GM18507 (cell line): ENCODE results near the gene TP73.

Experiments used
- DNase-seq: peaks from one replicate; pipeline ENCODE4 v3.0.0; 2011; ENCODE audit warnings: low read depth; ENCODE audit not compliant: insufficient read length; ENCODE audit errors: extremely low spot score
- FAIRE-seq: peaks from 2 replicates; lab custom pipeline; 2011; peaks lifted over from hg19 to GRCh38; lab: Jason Lieb, UNC

The TP73 gene

DNA sequence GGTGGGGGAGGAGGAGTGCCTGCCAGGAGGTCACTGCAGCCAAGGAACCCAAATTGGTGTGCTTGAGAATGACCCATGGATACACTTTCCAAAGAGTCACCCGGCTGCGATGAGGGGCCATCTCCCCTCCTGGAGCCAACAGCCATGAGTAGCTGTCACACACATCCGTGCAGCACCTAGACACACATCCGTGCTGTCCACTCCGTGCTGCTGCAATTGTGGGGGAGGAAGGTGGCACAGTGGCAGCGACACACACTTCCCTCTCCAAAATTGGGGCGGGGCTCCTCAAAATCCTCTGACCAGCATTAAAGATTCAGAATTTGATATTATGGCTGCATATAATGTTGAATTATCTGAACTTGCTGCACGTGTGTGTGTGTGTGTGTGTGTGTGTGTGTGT, 15.8 kb downstream of the TP73 start:
- no peak for FAIRE-seq
- no peak for DNase-seq

GRCh38 chr1:3668585-3669300, 16.4 kb downstream of the TP73 start:
- FAIRE-seq (no peak), DNase-seq (no peak)

DNA sequence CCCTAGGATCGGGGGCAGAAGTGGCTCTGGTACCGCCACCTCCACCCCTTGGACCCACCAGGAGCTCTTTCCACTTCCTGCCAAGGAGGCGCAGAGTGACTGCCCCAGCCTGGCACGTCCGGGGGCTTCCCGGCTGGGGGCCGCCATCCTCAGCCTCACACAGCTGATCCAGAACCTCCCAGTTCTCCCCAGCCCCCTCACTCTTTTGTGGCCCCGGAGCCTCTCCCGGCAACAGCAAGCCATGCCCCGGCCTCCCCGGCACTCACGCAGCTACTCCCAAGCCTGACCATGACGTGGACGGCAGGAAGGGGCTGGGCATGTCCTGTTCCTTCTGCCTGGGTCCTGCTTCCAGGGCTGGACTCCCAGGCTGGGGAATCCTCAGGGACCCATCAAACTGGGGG, 17.1 kb downstream of the TP73 start:
- DNase-seq (no peak), FAIRE-seq (no peak)

- no peak for DNase-seq
- FAIRE-seq = no peak
Observed at GRCh38 chr1:3669971-3670431, 17.7 kb downstream of the TP73 start.

GRCh38 chr1:3670823-3671265, 18.5 kb downstream of the TP73 start:
- FAIRE-seq (no peak), DNase-seq (no peak)

GRCh38 chr1:3671371-3672180, 19.3 kb downstream of the TP73 start:
- no peak for FAIRE-seq
- no peak for DNase-seq

DNA sequence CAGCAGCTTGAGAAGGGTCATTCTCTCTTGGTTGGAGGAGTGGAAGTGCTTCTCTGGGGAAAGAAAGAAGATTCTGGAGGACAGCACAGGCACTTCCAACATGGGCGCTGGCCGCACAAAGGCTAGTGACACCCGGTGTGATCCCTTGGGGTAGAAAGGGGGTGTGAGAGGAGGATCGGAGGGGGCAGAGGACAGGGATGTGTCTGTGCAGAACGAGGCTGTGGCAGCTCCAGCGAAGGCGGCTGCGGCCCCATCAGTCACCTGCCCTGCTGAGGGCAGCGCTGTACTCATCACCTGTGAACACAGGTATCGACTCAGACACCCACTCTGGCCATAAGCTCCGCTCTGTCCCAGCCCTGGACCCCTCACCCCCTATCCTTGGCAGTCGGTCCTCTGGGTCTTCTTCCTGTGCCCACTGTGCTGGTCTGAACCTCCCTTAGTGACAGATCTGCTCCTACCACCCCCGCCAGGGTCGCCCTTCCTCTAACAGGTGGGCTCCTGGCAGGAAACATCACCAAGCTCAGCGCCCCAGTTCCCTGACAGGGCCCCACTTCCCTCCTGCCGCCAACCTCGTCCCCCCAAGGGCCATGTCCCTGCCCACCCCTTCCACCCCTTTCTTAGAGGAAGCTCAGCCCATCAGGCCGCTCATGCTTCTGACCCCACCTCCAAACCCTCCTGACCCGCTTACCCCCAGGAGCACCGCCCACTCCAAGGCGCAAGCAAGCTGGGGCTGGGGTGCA, 20.1 kb downstream of the TP73 start:
- DNase-seq = no peak
- FAIRE-seq = peak; percentile 46

DNA sequence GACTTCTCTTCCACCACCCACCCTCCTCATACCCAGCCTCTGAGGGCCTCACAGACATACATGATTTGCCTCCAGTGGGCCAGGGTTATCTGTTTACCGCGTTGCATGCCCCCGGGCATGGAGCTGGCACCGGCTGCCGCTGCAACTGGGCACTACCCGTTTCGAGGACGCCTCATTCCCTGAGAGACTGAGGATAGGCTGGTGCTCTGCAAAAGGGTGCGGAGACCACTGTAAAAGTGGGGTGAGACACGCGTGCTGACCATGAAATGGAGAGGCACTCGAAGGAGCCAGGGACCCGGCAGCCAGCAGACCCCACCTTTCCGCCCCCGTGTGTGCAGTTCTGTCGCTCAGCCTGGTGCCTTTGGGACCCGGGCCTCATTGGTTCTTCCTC, 20.6 kb downstream of the TP73 start:
- FAIRE-seq = no peak
- no peak for DNase-seq

DNA sequence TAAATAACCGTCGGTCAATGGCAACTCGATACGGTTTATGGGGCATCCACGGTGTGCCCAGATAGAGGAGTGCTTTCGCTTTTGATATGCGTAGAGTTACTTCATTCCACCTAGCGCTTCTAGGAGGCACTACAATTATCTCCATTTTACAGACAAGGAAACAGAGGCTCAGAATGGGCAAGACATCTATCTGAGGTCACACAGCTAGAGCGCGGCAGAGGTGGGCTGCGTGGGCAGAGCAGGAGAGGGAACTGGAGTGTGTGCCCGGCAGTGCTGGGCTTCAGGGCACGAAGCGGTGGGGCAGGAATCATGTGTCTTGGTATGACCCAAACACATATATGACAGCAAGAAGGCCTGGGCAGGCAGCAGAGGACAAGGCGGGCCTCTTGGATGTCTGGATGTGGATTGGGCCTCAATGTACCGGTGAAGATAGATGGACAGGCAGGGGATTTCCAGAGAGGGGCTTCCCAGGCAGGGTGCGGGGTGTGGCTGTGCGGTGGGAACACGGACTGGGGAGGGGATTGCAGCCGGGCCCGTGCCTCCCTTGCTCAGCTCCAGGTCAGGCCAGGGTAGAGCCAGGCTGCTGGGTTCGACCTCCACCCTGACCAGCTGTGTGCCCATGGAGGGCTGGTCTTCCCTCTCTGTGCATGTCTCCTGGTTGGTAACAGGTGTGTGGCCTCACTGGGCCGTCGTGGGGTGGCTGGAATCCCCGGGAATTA, 21.2 kb downstream of the TP73 start:
- FAIRE-seq = peak; percentile 90
- no peak for DNase-seq

DNA sequence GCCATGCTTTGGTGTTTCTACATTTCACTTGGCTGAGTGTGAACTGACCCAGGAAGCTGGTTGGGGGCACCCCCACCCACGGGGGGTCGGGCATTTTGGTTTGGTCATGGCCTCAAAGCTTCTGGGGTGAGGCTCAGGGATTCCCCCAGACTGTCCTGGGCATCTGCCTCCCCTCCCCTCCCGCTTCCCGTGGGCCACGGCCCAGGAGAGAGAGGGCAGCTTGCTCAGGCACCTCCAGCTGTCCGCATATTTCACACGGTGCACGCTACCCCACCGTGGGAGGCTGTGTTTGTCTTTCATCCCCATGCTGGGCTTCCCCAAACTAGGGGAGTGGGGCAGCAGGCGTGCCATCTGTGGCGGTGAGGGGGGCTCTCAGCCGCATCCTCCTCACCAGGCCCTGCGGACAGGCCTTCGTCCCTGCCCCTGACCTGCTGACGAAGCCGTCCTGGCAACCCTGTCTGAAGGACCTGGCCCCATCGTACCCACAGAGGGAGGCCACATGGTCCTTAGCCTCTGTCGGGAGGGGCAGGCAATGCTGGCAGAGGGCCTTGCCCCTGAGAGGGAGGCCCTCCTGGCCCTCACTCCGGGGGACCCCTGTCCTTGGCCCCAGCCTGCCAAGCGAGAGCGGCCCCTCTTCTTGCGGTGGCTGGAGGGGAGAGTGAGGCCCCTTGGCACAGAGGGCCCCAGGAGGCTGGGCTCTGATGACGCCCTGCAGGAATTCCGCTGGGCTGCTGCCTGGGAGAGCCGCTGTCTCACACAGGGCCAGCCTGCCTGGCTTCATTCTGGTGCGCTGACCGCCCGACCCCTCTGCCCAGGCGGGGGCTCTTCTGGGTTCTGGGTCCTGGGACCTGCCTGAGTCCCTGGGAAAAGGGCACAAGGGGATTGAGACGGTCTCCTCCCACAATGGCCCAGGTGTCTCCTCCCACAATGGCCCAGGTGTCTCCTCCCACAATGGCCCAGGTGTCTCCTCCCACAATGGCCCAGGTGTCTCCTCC, 22.1 kb downstream of the TP73 start:
- DNase-seq = no peak
- FAIRE-seq = no peak

GRCh38 chr1:3675436-3675835, 23.1 kb downstream of the TP73 start:
- no peak for DNase-seq
- FAIRE-seq = no peak

DNA sequence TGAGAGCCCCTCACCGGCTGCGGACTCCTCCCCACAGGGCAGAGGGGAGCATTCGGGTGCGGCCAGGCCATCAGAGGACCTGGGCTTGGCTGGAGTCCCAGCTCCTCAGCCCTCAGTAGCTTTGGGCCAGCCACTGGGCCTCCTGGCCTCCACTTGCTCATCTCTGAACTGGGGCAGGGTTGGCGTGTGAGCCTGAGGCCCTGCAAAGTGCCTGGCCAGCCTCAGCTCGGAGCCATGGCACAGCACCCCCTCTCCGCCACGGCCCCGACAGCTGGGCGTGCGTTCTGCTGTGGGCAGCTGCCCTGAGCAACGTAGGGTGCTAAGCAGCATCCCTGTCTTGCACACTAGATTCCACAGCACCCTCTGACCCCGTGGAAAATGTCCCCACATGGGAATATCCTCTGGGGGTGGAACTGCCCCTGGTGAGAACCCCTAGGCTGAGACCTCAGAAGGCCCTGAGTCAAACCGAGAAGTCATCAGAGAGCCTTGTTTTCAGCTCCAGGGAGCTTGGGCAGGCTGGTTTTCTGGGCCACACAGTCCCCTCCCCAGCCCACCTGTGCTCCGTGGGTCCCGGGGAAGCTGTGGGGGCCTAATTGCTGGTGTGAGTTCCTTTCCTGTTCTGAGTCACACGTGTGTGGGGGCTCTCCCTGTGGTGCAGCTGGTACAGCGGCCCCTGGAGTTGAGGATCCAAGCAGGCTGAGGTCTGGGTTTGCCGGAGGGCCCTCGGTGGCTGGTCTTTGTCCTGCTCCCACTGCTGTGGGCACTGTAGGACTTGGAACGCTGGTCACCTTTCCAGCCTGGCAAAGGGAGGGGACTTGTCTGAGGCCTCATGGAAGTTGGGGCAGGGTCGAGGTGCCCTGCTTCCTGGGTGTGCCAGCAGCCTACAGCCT, 24.5 kb downstream of the TP73 start:
- FAIRE-seq (peak; percentile 100), DNase-seq (peak; percentile 67)

DNA sequence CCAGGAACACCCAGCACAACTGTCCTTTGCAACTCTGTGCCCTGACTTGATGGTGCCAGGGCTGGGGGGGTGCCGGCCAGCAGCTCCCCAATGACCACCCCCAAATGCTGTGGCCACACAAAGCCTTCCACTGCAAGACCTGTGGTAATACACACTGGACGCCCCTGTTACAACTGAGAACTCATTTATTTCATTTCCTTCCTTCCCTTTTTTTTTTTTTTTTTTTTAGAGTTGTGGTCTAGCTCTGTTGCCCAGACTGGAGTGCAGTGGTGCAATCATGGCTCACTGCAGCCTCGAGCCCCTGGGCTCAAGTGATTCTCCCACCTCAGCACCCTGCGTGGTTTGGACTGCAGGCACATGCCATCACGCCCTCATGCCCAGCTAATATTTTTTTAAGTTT, 25.2 kb downstream of the TP73 start:
- FAIRE-seq (no peak), DNase-seq (no peak)

GRCh38 chr1:3678361-3679097, 26.2 kb downstream of the TP73 start:
- no peak for DNase-seq
- no peak for FAIRE-seq

GRCh38 chr1:3679098-3679555, 26.8 kb downstream of the TP73 start:
- DNase-seq = no peak
- peak; percentile 86 for FAIRE-seq

GRCh38 chr1:3679799-3680453, 27.6 kb downstream of the TP73 start:
- DNase-seq = no peak
- peak; percentile 45 for FAIRE-seq
